ENCODE data around the gene GGT6. TPM values are rescaled to one million over a fixed set of nuclear protein-coding genes. Genes with fewer than 3 reads are reported as not detected.

GGT6 gene
- total RNA-seq, 1 donor, result not detected

DNA sequence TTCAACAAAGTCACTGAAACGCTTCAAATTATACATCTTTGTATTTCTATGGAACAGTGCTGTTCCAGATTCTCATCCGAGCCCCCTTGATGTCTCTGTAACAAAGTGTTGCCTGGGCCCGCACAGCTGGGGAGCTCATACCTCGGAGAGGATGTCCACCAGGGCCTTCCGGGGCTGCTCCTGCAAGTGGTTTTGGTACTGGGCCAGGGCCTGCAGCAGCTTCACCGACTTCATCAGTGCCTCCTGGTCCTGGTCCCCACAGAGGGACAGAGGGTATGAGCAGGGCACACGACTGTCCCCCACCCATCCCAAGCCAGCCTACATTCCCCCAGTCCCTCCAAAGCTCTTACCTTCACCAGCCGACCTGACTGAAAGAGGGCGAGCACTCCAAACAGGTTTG is 6.7 kb downstream of the GGT6 start:
- Histone ChIP-seq H3K4me3 (ENCODE audit: insufficient read depth, low read length) (peak overlapping the region; percentile 99), H3K27me3 (ENCODE audit: insufficient read depth, low read length) (no peaks in the 10 kb centered on the region), H3K9me3 (ENCODE audit: low read depth, low read length) (no peaks in the 10 kb centered on the region), H3K4me2 (ENCODE audit: insufficient read depth, low read length) (peak overlapping the region; percentile 98), H3K4me1 (ENCODE audit: insufficient read depth, low read length) (peaks cover 19% of the 10 kb centered on the region), H3K27ac (ENCODE audit: low read depth, low read length) (no peak overlapping the region), H3K36me3 (ENCODE audit: insufficient read depth, low read length) (peaks cover 37% of the 10 kb centered on the region), H3K79me2 (ENCODE audit: insufficient read depth, low read length) (peaks cover 26% of the 10 kb centered on the region), H2AFZ (ENCODE audit: low read length) (no peak overlapping the region), H4K20me1 (ENCODE audit: insufficient read depth, low read length) (peaks cover 16% of the 10 kb centered on the region)
- TF ChIP-seq CTCF (IDR thresholded peaks at IDR 0.05; ENCODE audit: extremely low read depth, low read depth, low read length), result no peak
- DNase-seq (ENCODE audit: insufficient read length, low spot score, missing footprints), result no peak

DNA sequence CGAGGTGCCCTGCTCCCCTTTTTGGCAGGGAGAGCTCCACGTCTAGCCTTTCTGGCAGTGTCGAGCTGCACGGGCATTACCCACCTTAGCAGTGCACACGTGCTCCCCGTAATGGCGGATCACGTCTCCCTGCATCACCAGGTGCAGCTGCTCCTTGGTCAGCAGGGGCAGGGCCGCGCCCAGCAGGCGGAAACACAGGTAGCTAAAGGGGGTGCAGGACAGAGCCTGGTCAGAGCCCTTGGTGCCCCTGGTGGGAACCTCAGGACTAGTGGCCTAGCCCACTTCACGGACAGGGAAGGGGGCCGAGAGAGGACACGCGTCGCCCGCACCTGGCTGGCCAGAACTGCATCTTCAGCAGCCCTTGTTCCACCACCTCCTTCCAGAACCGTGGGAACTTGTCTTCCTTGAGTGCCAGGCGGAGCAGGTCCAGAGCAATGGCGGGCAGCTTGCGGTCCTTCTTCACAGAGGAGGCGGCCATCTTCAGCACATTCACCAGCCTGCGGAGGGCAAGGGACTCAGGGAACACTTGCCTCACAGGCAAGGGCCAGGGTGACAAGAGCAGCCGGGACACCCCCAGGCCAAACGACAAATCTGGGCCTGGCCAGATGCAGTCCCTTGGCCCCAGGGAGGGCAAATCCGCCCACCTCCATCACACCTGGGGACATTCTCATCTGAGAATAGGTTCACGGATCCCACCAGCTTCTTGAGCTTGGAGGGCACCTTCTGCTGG is 8.4 kb downstream of the GGT6 start:
- Histone ChIP-seq H3K9me3 (ENCODE audit: low read depth, low read length) (no peaks in the 10 kb centered on the region), H2AFZ (ENCODE audit: low read length) (no peak overlapping the region), H3K4me3 (ENCODE audit: insufficient read depth, low read length) (no peak overlapping the region), H3K4me2 (ENCODE audit: insufficient read depth, low read length) (no peak overlapping the region), H3K27me3 (ENCODE audit: insufficient read depth, low read length) (no peaks in the 10 kb centered on the region), H3K4me1 (ENCODE audit: insufficient read depth, low read length) (peaks cover 19% of the 10 kb centered on the region), H3K27ac (ENCODE audit: low read depth, low read length) (no peak overlapping the region), H3K79me2 (ENCODE audit: insufficient read depth, low read length) (peaks cover 26% of the 10 kb centered on the region), H4K20me1 (ENCODE audit: insufficient read depth, low read length) (peaks cover 17% of the 10 kb centered on the region), H3K36me3 (ENCODE audit: insufficient read depth, low read length) (peaks cover 54% of the 10 kb centered on the region)
- DNase-seq (ENCODE audit: insufficient read length, low spot score, missing footprints), result no peak
- no peak for TF ChIP-seq CTCF (IDR thresholded peaks at IDR 0.05; ENCODE audit: extremely low read depth, low read depth, low read length)

DNA sequence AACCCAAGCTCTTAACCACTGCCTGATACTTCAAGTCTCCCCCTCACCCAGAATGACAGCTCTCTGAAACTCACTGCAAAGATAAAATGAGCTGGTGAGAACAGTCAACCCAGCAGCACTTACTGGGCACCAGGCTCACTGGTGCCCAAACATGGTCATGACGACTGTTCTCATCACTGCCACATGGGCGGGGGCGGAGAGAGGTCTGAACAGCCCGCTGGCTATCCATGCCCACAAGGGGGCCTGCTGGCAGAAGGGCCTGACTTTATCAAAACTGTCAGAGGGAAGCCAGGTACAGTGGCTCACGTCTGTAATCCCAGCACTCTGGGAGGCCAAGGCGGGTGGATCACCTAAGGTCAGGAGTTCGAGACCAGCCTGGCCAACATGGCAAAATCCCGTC is 9.2 kb downstream of the GGT6 start:
- Histone ChIP-seq H3K4me3 (ENCODE audit: insufficient read depth, low read length) (no peak overlapping the region), H3K4me1 (ENCODE audit: insufficient read depth, low read length) (peaks cover 19% of the 10 kb centered on the region), H3K36me3 (ENCODE audit: insufficient read depth, low read length) (peaks cover 62% of the 10 kb centered on the region), H3K27me3 (ENCODE audit: insufficient read depth, low read length) (no peaks in the 10 kb centered on the region), H3K9me3 (ENCODE audit: low read depth, low read length) (no peaks in the 10 kb centered on the region), H3K27ac (ENCODE audit: low read depth, low read length) (no peak overlapping the region), H3K79me2 (ENCODE audit: insufficient read depth, low read length) (peaks cover 26% of the 10 kb centered on the region), H2AFZ (ENCODE audit: low read length) (no peak overlapping the region), H3K4me2 (ENCODE audit: insufficient read depth, low read length) (no peak overlapping the region), H4K20me1 (ENCODE audit: insufficient read depth, low read length) (peaks cover 17% of the 10 kb centered on the region)
- DNase-seq (ENCODE audit: insufficient read length, low spot score, missing footprints), result no peak
- peak; percentile 15 for TF ChIP-seq CTCF (IDR thresholded peaks at IDR 0.05; ENCODE audit: extremely low read depth, low read depth, low read length)

DNA sequence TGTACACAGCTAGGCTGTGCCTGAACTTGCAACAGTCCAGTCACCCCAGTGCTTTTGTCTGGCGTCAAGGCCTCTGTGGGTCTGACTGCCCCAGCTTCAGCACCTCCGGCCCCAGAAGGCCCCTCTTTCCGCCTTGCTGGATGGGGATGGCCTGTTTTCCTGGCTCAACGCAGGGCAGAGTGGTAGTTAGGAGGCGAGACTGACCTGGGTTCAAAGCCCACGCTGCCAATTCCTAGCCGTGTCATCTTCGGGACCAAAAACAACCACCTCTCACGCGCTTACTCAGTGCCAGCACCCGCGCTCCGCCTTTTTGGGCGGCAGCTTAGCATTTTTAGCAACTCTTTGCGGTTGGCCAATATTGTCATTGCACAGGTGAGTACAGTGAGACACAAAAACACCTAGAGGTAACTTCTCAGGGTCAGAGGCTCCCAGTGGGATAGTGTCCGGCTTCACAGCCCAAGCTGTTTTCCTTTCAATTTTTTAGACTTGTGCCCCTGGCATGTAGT is 9.8 kb downstream of the GGT6 start:
- no peak overlapping the region for H3K27ac ChIP-seq (ENCODE audit: low read depth, low read length)
- no peaks in the 10 kb centered on the region for H3K27me3 ChIP-seq (ENCODE audit: insufficient read depth, low read length)
- no peak overlapping the region for H3K4me2 ChIP-seq (ENCODE audit: insufficient read depth, low read length)
- H4K20me1 ChIP-seq (ENCODE audit: insufficient read depth, low read length), result peaks cover 17% of the 10 kb centered on the region
- H3K9me3 ChIP-seq (ENCODE audit: low read depth, low read length), result no peaks in the 10 kb centered on the region
- no peak overlapping the region for H2AFZ ChIP-seq (ENCODE audit: low read length)
- peaks cover 25% of the 10 kb centered on the region for H3K79me2 ChIP-seq (ENCODE audit: insufficient read depth, low read length)
- no peak for TF ChIP-seq CTCF (IDR thresholded peaks at IDR 0.05; ENCODE audit: extremely low read depth, low read depth, low read length)
- peaks cover 14% of the 10 kb centered on the region for H3K4me1 ChIP-seq (ENCODE audit: insufficient read depth, low read length)
- no peak overlapping the region for H3K4me3 ChIP-seq (ENCODE audit: insufficient read depth, low read length)
- DNase-seq (ENCODE audit: insufficient read length, low spot score, missing footprints), result peak; percentile 81
- peaks cover 62% of the 10 kb centered on the region for H3K36me3 ChIP-seq (ENCODE audit: insufficient read depth, low read length)

Measured in osteoblast (primary cell).